Measurements from ENCODE around the gene CBS.
A peak's percentile ranks its signal among the peaks of the same experiment; 100 is the strongest.

Gene CBS

DNA sequence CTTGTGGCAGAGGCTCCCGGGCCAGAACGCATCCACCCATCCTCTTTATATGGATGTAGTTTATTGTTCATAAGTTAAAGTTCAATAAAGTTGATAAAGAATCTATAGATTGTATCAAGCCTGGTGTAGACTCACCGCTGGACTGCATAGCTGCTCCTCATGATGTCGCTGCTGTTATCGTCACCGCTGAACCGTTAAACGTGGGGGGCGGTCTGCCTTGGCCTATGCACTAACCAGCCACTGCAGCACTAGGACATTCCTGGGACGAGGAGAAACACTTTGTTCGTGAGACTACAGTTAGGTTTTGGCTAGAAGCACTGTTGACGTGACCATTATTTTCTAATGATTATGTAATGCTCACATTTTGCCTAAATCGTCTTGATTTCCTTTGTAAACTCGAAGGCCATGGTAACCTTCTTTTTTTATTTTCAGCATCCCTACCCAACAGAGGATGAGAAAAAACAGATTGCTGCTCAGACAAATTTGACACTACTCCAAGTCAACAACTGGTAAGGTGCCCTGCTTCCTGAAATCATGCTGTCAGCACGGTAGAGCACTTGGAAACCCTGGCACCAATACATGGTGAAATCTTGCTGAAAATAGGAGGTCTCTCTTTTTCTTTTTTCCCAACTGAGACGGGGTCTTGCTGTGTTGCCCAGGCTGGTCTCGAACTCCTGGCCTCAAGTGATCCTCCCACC lies 51.0 kb downstream of the CBS start:
- no peak for FAIRE-seq

DNA sequence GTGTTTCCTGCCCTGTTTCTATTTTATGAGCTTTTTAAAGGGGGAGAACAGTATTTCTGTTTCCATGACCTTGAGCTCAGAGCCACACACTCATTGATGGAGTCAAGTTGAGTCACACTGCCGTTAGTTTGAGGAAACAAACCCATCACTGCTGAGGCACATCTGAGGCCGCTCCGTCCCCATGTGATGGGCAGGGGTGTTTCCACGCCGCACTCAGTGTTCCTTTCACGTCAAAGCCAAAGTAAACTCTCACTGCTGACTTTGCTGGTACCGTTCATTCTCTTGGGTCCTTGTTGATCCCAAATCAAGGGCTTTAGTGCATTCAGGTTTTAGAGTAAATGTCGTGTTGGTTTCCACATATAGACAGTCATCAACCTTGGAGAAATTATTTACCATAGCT lies 52.5 kb downstream of the CBS start:
- FAIRE-seq: no peak

DNA sequence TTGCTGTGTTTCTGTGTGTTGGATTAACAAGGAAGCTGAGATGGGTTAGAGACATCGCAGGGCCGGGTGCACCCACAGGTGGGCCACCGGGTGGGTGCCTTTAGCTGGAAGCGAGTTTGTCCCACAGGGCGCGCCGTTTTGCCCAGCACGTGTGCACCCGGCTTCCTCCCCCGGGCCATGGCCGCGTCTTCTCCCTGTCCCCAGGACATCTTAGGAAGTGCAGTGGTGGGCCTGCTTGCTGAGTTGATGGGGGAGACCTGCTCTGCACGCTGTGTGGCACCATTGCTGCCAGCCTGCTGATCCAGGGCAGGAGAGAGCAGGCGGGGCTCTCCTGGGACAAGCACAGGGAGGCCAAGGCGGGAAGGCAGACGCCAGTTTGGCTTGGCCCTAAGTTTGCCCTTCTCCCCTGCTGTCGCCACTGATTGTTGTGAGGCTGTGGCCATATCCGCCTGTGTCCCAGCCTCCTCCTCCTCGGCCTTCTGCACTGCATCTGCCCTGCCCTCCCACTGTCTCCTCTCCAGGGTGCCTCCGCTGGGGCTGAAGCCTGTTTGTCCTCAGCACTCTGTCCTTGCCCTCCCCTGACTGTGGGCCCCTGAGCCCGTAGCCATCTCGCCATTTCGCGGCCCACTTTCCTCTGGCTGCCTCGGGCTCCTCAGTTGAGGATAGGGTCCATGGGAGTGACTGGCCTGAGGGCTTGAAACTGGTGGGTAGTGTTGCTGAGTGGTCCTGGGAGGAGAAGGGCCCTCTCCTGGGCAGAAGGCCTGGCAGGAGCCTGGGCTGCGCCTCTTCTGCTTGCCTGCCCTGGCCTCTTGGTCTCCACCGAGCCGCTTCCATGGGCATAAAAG lies 53.7 kb downstream of the CBS start:
- FAIRE-seq: no peak

DNA sequence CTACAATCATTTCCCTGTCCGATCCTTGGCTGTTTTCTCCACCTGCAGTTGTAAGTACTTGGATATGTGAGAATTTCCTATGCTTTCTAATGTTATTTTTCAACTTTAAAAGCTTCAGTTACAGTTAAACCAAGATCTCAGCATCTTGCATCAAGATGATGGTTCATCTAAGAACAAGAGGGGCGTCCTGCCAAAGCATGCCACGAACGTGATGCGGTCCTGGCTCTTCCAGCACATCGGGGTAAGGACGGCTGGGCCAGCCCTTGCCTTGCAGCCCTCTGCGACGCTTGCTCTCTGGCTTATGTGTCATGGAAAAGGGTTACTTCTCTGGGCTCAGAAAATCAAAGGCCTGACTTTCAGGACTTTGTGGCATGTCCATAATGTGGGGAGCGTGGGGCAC lies 54.4 kb downstream of the CBS start:
- no peak for FAIRE-seq

DNA sequence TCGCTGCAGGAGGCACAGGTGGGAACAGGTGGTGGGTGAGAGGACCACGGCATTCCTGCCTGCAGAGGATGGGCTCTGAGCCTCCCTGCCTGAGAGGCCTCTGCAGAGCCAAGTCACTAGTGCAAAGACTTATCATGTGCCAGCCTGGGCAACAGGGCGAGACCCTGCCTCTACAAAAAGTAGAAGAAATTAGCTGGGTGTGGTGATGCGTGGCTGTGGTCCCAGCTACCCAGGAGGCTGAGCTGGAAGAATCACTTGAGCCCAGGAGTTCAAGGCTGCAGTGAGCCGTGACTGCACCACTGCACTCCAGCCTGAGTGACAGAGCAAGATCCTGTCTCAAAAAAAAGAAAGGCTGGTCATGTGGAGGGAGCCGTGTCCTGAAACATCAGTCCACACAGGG lies 54.9 kb downstream of the CBS start:
- no peak for FAIRE-seq

DNA sequence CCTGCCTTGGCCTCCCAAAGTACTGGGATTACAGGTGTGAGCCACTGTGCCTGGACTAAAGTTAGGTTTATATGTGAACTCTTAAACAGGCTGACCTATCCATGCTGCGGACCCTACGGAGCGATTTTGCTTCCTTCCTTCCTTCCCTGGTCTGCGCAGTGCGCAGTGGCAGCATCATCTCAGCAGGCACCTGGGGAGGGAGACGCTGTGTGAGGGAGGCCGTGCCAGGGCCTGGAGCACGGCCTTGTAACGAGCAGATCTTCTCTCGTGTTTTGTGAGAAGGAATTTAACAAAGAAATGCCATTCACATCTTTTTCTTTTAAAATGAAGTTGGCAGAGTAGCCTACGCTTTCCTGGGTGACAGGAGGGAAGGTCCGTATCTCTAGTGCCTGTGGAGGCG lies 55.5 kb downstream of the CBS start:
- no peak for FAIRE-seq

DNA sequence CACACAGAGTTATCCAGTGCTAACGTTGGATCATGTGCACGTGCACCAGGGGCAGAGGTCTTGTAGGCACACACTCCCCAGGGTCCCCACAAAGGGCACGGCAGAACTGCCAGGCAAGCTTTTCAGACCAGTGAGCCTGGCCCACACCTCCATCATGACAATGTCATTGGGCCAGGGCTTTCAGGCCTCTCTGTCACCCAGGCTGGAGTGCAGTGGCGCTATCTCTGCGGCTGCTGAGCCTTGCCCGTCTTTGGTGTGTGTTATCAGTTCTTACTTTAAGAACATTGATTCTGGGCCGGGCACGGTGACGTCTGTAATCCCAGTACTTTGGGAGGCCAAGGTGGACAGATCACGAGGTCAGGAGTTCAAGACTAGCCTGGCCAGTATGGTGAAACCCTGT lies 57.1 kb downstream of the CBS start:
- no peak for FAIRE-seq

DNA sequence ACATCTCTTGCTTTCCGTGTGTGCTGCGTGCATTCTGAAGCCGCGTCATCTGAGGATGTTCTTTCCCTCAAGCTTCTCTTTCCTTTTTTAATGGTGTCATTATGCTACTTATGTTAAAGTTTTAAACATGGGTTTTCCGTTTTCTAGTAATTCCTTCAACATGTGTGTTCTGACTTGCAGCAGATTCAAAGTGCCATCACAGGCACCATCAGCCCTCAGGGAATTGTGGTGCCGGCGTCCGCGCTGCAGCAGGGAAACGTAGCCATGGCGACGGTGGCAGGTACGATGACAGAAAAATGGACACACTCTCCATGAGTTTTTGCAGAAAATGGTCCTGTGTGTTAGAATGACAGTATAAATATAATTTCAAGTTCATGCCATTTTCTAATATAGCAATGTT lies 58.9 kb downstream of the CBS start:
- FAIRE-seq: no peak

DNA sequence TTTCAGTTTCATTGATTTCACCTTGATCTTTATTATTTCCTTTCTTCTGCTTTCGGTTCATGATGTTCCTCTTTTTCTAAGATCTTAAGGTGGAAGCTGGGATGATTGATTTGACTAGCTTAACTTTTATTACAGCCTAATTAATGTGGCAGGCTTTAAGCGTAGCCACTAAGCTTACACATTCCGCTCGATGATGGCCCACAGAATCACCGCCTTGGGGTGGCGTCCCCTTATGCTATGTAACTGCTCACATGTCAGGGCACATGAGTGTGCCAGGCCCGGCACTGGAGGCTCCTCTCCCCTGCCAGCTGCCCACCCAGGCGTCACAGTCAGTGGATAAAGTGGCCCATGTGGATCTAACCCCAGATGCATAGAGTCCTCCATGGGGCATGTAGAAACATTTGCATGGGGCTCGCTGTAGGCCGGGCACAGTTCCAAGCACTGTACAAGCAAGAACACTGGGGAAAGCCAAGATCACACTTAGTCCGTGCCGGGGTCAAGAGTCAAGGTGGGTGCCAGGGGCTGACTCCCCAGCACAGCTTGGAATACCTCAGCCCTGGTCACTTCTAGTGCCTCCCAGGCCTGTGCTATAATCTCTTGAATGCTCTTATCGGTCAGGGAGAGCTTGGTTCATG lies 59.6 kb downstream of the CBS start:
- FAIRE-seq: no peak

DNA sequence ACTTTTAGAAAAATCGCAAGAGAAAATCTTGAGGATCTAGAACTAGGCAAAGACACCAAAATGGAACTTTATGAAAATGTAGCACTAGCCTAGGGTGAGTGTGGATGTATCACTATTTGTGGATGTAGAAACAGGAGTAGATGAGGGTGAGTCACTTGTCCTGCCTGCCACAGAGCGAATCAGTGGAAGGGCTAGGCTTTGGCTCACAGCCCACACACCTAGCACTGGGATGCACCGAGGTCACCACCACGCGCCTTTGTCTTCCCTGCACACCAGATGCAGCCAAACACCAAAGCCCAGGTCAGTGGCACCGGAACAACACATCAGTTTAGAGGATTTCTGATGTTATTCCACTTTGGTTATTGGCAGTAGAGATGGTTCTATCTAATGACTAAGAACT lies 63.0 kb downstream of the CBS start:
- no peak for FAIRE-seq

DNA sequence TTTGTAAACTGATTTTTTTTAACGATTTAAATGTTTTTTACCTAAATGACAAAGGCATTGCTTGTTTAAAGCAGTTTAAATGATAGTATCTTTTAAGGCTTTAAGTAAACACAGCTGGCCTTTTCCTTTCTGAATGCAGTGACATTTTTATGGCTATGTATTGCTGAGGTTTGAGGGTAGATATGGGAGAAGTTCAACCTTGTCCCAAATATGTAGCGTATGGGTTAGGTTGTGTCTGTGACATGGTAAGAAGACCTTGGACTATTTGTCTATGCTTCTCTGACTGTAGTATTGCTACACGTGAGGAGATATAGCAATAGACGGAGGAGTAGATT lies 68.8 kb downstream of the CBS start:
- no peak for FAIRE-seq

DNA sequence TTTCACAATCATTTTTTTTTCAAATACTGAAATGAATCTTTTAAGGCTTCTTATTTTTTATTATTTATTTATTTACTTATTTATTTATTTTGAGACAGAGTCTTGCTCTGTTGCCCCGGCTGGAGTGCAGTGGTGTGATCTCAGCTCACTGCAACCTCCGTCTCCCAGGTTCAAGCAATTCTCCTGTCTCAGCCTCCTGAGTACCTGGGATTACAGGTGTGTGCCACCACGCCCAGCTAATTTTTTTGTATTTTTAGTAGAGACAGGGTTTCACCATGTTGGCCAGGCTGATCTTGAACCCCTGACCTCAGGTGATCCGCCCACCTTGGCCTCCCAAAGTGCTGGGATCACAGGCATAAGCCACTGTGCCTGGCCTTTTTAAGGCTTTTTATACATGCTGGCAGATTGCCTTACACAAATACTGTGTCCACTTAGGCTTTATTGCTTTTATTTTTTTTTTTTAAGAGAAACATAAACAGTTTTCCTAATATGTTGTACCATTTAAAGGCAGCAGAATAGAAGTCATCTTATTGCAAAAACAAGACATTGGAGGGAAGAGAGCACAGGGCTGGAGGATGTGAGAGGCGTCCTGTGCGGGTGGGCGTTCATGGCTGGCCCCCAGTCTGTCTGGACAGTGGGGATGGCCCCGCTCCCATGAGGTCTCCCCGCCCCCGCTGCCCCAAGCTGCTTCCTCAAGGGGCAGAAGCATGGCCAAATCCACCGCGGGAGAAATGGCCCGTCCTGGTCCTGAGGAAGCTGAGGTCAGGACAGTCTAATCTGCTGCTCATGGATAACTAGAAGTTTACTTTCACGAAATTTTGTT lies 69.4 kb downstream of the CBS start:
- FAIRE-seq: peak; percentile 92

DNA sequence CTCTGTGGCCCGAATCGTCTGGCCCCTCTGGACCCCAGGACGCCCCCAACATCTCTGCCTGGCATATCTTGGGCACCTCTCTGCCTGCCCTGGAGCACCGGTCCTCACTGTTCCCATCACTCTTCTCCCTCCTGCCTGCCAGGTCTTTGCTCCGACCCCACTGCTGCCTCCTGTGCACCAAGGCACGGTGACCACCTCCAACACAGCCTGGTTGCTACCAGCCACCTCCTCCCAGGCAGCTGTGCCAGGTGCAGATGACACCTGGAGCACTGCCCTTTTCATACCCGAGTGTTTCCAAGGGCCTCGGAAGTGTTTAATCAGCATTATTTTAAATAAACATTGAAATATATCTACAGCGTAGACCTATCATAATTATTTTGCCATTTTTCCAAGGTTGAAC lies 70.0 kb downstream of the CBS start:
- FAIRE-seq: no peak

DNA sequence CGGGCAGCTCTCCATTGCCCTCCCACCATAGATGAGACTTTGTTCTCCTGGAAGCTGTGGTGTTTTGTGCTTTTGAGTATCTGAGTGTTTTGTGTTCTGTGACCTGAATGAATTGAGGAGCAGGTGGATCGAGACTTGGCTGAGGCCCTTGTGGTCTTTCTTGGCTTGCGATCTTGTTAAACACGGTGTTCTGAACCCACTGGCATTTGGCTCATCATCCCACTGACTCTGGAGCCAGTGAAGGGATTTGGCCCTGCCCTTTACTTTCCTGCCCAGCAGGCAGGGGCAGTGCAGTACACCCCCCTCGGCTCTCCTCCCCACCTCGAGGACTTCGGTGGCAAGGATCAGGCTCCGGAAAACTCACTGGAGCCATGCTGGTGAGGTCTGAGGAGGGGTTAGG lies 70.7 kb downstream of the CBS start:
- no peak for FAIRE-seq
